HepG2 (cell line): ENCODE data around the gene IQGAP2. TPM values are rescaled to one million over a fixed set of nuclear protein-coding genes. Genes with fewer than 3 reads are reported as not detected.
A peak's percentile ranks its signal among the peaks of the same experiment; 100 is the strongest.

Experiments used
- ATAC-seq: fragments of 200-7000 bp; cut with Tn5 transposase; 3 replicates; pipeline ENCODE4 v1.9.1; 2020; ENCODE audit warnings: mild to moderate bottlenecking, moderate library complexity
- BruUV-seq: library from RNA; stranded (reverse); fragments of 400-500 nt; replicated peaks from 2 replicates; lab custom pipeline; 2021; lab: Mats Ljungman, UMichigan
- CTCF ChIA-PET: fragments of 300-600 bp; formaldehyde crosslinking; extraction: SDS; loops from one replicate; lab custom pipeline; 2021; ENCODE audit warnings: low total read pairs, inconsistent platforms, low intra/inter-chr PET ratio; lab: Yijun Ruan, JAX
- POLR2A ChIA-PET: fragments of 350-600 bp; sonication (Branson Sonifier 250); formaldehyde crosslinking; loops from one replicate; lab custom pipeline; 2020; ENCODE audit warnings: antibody characterized with exemption, inconsistent platforms; lab: Yijun Ruan, JAX
- DNase-seq: peaks from one replicate; pipeline ENCODE4 v3.0.0-alpha.2; 2015; ENCODE audit warnings: low spot score
- FAIRE-seq: peaks from 3 replicates; lab custom pipeline; 2011; peaks lifted over from hg19 to GRCh38; lab: Jason Lieb, UNC
- H2AFZ ChIP-seq: one replicate; pipeline ENCODE4 v1.6.1; 2011; ENCODE audit warnings: low read length, inconsistent platforms
- H3K27ac ChIP-seq: fragments of 300-600 bp; 3 replicates; pipeline ENCODE4 v1.8.0; 2011; ENCODE audit warnings: mixed run types, mild to moderate bottlenecking, mixed read lengths, low read length, inconsistent platforms; ENCODE audit not compliant: insufficient read depth; ENCODE audit errors: extremely low read length
- H3K27me3 ChIP-seq, 2 experiments: fragments of 200-600 bp in 1 of 2; 2 replicates in 1 of 2; 3 replicates in 1 of 2; pipeline versions ENCODE4 v1.6.0 to v1.8.0; 2011; ENCODE audit warnings: low read length in 2 of 2, mild to moderate bottlenecking in 2 of 2, moderate library complexity in 2 of 2, inconsistent platforms in 1 of 2; ENCODE audit not compliant: insufficient read depth in 2 of 2, control insufficient read depth in 1 of 2
- H3K36me3 ChIP-seq, 2 experiments: fragments of 200-600 bp in 1 of 2; replicated peaks in 1 of 2; 2 replicates in 1 of 2; 3 replicates in 1 of 2; pipeline versions ENCODE4 v1.5.1 to v1.8.0; 2011; ENCODE audit warnings: low read length in 2 of 2, inconsistent platforms in 1 of 2; ENCODE audit not compliant: insufficient read depth in 2 of 2, control insufficient read depth in 1 of 2
- H3K4me1 ChIP-seq: 2 replicates; pipeline ENCODE4 v1.5.1; 2012; ENCODE audit warnings: low read length, inconsistent platforms; ENCODE audit not compliant: insufficient read depth
- H3K4me2 ChIP-seq: 2 replicates; pipeline ENCODE4 v1.6.0; 2011; ENCODE audit warnings: low read depth, low read length, inconsistent platforms
- H3K4me3 ChIP-seq, 3 experiments: fragments of 200-600 bp in 1 of 3; sonication (generic), shearing (Covaris generic) in 1 of 3; replicated peaks in 1 of 3; 2 replicates each; pipeline ENCODE4 v1.5.1; 2011 to 2016; ENCODE audit warnings: low read length in 3 of 3, inconsistent platforms in 2 of 3, low read depth in 2 of 3, mild to moderate bottlenecking in 2 of 3, control low read depth in 1 of 3, mixed read lengths in 1 of 3; ENCODE audit not compliant: insufficient read depth in 1 of 3
- H3K79me2 ChIP-seq: one replicate; pipeline ENCODE4 v1.6.1; 2011; ENCODE audit warnings: low read length, inconsistent platforms; ENCODE audit not compliant: insufficient read depth
- H3K9ac ChIP-seq: 2 replicates; pipeline ENCODE4 v1.6.0; 2011; ENCODE audit warnings: mild to moderate bottlenecking, low read depth, low read length, inconsistent platforms; ENCODE audit not compliant: insufficient read depth
- H3K9me3 ChIP-seq: 2 replicates; pipeline ENCODE4 v1.5.1; 2012; ENCODE audit warnings: mild to moderate bottlenecking, low read length
- H4K20me1 ChIP-seq: 2 replicates; pipeline ENCODE4 v1.6.0; 2011; ENCODE audit warnings: inconsistent platforms, mild to moderate bottlenecking, low read length, moderate library complexity; ENCODE audit not compliant: insufficient read depth
- FOSL2 ChIP-seq: sonication (generic); formaldehyde crosslinking; IDR thresholded peaks from 2 replicates; pipeline ENCODE4 v1.4.0; 2020; ENCODE audit warnings: missing genetic modification reagents
- FOXA3 ChIP-seq: IDR thresholded peaks from 2 replicates; pipeline ENCODE4 v1.6.1; 2016; ENCODE audit warnings: missing genetic modification reagents, missing compliant biosample characterization
- NR0B2 ChIP-seq: sonication (generic); formaldehyde crosslinking; IDR thresholded peaks from 2 replicates; pipeline ENCODE4 v1.4.0; 2020; ENCODE audit warnings: mild to moderate bottlenecking, missing genetic modification reagents
- PAWR ChIP-seq: sonication (generic); formaldehyde crosslinking; IDR thresholded peaks from 2 replicates; pipeline ENCODE4 v1.4.0; 2020; ENCODE audit warnings: missing genetic modification reagents, mild to moderate bottlenecking, borderline replicate concordance
- RBM39 ChIP-seq: fragments of 200-400 bp; formaldehyde crosslinking; IDR thresholded peaks from one replicate; pipeline ENCODE4 v1.6.1; 2018; ENCODE audit warnings: antibody characterized with exemption, mild to moderate bottlenecking, low read depth, low read length; ENCODE audit not compliant: poor library complexity, severe bottlenecking
- SALL1 ChIP-seq: sonication (generic); formaldehyde crosslinking; IDR thresholded peaks from 2 replicates; pipeline ENCODE4 v1.8.0; 2022; ENCODE audit warnings: mild to moderate bottlenecking, missing genetic modification reagents
- TBX2 ChIP-seq: sonication (generic); formaldehyde crosslinking; IDR thresholded peaks from 2 replicates; pipeline ENCODE4 v1.5.0; 2020; ENCODE audit warnings: missing genetic modification reagents, mild to moderate bottlenecking, borderline replicate concordance
- ZHX2 ChIP-seq, 2 experiments: sonication (generic) in 1 of 2; formaldehyde crosslinking in 1 of 2; IDR thresholded peaks; 2 replicates each; pipeline versions ENCODE4 v1.6.1 to v1.9.0; 2014 to 2022; ENCODE audit warnings: antibody characterized with exemption in 1 of 2, borderline replicate concordance in 1 of 2, inconsistent platforms in 1 of 2, low read depth in 1 of 2, missing genetic modification reagents in 1 of 2
- ZKSCAN8 ChIP-seq: IDR thresholded peaks from 2 replicates; pipeline ENCODE4 v1.6.1; 2016; ENCODE audit warnings: borderline replicate concordance, missing genetic modification reagents, missing compliant biosample characterization
- ZNF205 ChIP-seq: IDR thresholded peaks from 2 replicates; pipeline ENCODE4 v1.6.1; 2018; ENCODE audit warnings: missing biosample characterization, missing genetic modification reagents
- ZNF841 ChIP-seq: sonication (generic); formaldehyde crosslinking; IDR thresholded peaks from 2 replicates; pipeline ENCODE4 v1.8.1; 2023; ENCODE audit warnings: missing genetic modification reagents, borderline replicate concordance
- whole genome bisulfite sequencing: methylation state at CpG from one replicate; pipeline ENCODE4 v1.1.6; 2017; ENCODE audit warnings: low lambda C conversion rate; 5-methylcytosine and 5-hydroxymethylcytosine counted together
- in situ Hi-C: cut with HindIII; loops from 2 replicates; pipeline ENCODE4 v1.10.0; 2017; ENCODE audit warnings: low pct_unique_long_range_greater_than_20kb; ENCODE audit not compliant: extremely low pct_ligation_motif_present
- intact Hi-C: fragments of 100-400 bp; cut with micrococcal nuclease; formaldehyde crosslinking; loops from one replicate; pipeline ENCODE4 v1.10.0; 2022; ENCODE audit not compliant: unreplicated experiment
- polyA plus RNA-seq, 8 experiments: library from polyadenylated mRNA; depleted of rRNA in 3 of 8; stranded (reverse) in 7 of 8; unstranded in 1 of 8; fragments of >200 nt; fragmentation: Illumina TruSeq in 4 of 8; extraction: Trizol in 4 of 8; gene quantifications; 2 replicates each; pipeline versions ENCODE4 v1.2.1 to v1.2.3, GENCODE V29; 2011 to 2016; ENCODE audit warnings: low read depth in 4 of 8, missing spikeins in 1 of 8, mixed read lengths in 1 of 8; ENCODE audit not compliant: insufficient read depth in 1 of 8
- total RNA-seq, 5 experiments: library from RNA; depleted of rRNA; stranded (reverse); fragments of >200 nt; fragmentation: Illumina TruSeq; extraction: Trizol; gene quantifications; 2 replicates each; pipeline ENCODE4 v1.2.3, GENCODE V29; 2016; ENCODE audit warnings: low read depth in 1 of 5
- TF ChIP-seq, protein P1 (sequence below): sonication (generic); formaldehyde crosslinking; IDR thresholded peaks from 2 replicates; pipeline ENCODE4 v1.4.0; 2020; ENCODE audit warnings: missing genetic modification reagents

Gene IQGAP2
- total and polyA plus RNA-seq, 2 of the 13 experiments (the other 11 are each of a cell fraction or from before 2014, with no cell fraction given): 35.2 to 83.3 TPM

DNA sequence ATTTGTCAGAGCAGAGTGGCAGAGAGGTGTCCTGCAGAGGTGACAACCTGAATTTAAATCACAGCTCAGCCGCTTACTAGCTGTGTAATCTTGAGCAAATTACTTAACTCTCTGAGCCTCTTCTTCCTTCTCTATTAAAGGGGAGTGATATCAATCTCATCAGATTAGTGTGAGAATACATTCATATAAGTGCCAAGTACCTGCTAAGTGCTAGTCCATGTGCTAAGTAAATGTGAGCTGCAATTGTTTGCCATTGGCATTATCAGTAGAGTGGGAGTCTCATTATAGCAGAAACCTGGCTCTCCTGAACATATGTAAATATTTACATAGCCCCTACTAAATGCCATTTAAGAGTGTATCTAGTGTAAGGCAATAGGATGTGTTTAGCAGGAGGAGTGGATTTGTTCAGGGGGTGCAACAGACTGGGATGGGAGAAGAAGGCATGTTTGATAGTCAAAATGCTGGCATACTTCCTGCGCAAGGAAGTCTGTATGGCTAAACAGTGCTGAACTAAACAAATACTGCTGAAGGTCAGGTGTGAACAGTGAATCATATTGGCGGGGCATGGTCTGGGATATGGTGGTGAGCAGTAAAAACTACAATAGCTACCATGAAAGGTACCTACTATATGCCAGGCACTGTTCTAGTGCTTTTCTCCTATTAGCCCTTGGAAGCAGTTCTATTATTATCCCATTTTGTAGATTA is 145.6 kb downstream of the IQGAP2 start:
- DNase-seq (peak; percentile 54), FAIRE-seq (no peak), ATAC-seq (peak; percentile 50)
- 75% methylated on average over 3 of the region's 3 CpGs for WGBS
- intact Hi-C loops (no loop called here), in situ Hi-C loops (no loop called here)
- POLR2A ChIA-PET: no interaction called here
- Histone ChIP-seq H3K9me3 (no peaks in the 10 kb centered on the region), H3K27me3 (no peaks in the 10 kb centered on the region), H2AFZ (no peak overlapping the region), H3K9ac (no peak overlapping the region), H3K36me3 (no peaks in the 10 kb centered on the region), H3K79me2 (peaks cover 45% of the 10 kb centered on the region), H3K4me3 (no peak overlapping the region), H3K4me2 (no peak overlapping the region), H3K27ac (no peak overlapping the region), H4K20me1 (peaks cover 9% of the 10 kb centered on the region), H3K4me1 (peaks cover 54% of the 10 kb centered on the region)
- no TSS peak for BruUV-seq
- CTCF ChIA-PET: no interaction called here
- TF ChIP-seq SALL1 (CRISPR knock-in tag) (peak; percentile 33; the same call in 1 of the 2 replicates), ZNF841 (CRISPR knock-in tag) (no peak), ZKSCAN8 (CRISPR knock-in tag) (no peak), ZNF205 (peak; percentile 97), RBM39 (no peak), FOSL2 (CRISPR knock-in tag) (peak; percentile 70), PAWR (CRISPR knock-in tag) (no peak), ZHX2 (IDR thresholded peaks at IDR 0.05; ENCODE audit: low read depth) (0 out of 2 replicates have a peak, but pooled peaks have one; percentile 32), ZHX2 (CRISPR knock-in tag; IDR thresholded peaks at IDR 0.05; ENCODE audit: borderline replicate concordance) (no peak), FOXA3 (CRISPR knock-in tag) (peak; percentile 31; the same call in 1 of the 2 replicates), TBX2 (no peak), NR0B2 (no peak)
- TF ChIP-seq, protein P1, sequence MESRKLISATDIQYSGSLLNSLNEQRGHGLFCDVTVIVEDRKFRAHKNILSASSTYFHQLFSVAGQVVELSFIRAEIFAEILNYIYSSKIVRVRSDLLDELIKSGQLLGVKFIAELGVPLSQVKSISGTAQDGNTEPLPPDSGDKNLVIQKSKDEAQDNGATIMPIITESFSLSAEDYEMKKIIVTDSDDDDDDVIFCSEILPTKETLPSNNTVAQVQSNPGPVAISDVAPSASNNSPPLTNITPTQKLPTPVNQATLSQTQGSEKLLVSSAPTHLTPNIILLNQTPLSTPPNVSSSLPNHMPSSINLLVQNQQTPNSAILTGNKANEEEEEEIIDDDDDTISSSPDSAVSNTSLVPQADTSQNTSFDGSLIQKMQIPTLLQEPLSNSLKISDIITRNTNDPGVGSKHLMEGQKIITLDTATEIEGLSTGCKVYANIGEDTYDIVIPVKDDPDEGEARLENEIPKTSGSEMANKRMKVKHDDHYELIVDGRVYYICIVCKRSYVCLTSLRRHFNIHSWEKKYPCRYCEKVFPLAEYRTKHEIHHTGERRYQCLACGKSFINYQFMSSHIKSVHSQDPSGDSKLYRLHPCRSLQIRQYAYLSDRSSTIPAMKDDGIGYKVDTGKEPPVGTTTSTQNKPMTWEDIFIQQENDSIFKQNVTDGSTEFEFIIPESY (CRISPR knock-in tag): peak; percentile 81
